Measurements from ENCODE around the gene PLAC8.
"Not testable (repeated sequence)": the region's sequence is repeated elsewhere in the genome, so short reads cannot be mapped to it uniquely, and the experiment has no call there.

PLAC8 gene, protein sequence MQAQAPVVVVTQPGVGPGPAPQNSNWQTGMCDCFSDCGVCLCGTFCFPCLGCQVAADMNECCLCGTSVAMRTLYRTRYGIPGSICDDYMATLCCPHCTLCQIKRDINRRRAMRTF

GRCh38 chr4:83114576-83114975 is at the start of gene PLAC8:
TSS of gene PLAC8 (minus strand) at chr4:83114729. CDS start at chr4:83107921, 6,808 bp downstream.
- no peak for DNase-seq

DNA sequence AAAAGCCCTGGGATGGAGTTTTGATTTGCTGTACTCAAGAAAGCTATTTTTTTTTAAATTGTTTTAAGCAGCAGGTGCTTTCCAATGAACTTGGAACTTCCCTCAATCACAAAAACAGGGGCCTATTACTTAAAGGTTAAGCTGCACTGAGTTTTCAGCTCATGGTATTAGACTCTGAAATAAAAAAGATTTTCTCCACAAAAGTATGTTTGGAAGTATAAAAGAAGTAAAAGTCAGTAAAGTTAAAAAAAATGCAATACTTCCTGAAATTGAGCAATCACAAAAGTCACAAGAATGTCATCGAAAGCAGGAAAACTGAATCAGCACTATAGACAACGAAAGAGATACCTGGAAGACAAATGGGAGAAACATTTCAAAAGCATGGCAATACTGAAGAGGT is 38.9 kb upstream of the PLAC8 start:
- no peak for DNase-seq

- no peak for DNase-seq
Measured at GRCh38 chr4:83152746-83153145, 38.2 kb upstream of the PLAC8 start.

- no peak for DNase-seq
Measured at GRCh38 chr4:83151651-83152050, 37.1 kb upstream of the PLAC8 start.

DNA sequence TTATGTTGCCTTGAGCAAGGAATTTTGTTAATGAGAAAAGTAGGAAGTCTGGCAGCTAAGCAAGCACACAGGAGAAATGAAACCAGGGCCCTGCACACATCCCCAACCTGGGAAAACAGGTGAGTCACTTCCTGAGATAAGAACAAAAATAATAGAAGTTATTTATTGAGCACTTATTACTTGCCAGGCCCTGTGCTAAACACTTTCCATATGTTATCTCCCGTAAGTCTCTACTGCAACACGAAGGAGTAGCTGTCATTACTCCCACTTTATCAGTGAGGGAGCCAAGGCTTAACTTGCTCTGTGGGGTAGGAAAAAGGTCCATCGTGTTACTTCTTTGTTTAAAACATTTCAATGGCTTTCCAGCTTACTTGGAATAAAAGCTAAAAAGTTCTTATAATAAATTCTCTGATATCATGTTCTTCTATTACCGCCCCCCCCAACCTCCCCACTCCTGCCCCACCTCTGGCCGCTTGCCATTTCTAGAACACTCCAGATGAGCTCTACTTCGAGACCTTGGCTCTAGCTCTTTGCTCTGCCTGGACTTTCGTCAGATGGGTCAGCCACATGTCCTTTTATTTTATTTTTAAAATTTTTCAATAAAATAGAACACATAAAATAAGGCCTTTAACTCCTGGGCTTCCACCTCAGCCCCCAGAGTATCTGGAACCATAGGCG is 36.3 kb upstream of the PLAC8 start:
- no peak for DNase-seq

- DNase-seq: no peak
Measured at GRCh38 chr4:83149865-83150652, 35.5 kb upstream of the PLAC8 start.

- no peak for DNase-seq
Measured at GRCh38 chr4:83146841-83147240, 32.3 kb upstream of the PLAC8 start.

DNA sequence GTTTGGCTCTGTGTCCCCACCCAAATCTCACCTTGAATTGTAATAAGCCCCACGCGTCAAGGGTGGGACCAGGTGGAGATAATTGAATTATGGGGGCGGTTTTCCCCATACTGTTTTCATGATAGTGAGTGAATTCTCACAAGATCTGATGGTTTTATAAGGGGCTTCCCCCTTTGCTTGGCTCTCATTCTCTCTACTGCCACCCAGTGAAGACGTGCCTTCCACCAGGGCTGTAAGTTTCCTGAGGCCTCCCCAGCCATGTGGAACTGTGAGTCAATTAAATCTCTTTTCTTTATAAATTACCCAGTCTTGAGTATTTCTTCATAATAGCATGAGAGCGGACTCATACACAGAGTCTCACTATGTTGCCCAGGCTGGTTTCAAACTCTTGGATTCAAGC is 31.2 kb upstream of the PLAC8 start:
- DNase-seq: not testable (repeated sequence)

DNA sequence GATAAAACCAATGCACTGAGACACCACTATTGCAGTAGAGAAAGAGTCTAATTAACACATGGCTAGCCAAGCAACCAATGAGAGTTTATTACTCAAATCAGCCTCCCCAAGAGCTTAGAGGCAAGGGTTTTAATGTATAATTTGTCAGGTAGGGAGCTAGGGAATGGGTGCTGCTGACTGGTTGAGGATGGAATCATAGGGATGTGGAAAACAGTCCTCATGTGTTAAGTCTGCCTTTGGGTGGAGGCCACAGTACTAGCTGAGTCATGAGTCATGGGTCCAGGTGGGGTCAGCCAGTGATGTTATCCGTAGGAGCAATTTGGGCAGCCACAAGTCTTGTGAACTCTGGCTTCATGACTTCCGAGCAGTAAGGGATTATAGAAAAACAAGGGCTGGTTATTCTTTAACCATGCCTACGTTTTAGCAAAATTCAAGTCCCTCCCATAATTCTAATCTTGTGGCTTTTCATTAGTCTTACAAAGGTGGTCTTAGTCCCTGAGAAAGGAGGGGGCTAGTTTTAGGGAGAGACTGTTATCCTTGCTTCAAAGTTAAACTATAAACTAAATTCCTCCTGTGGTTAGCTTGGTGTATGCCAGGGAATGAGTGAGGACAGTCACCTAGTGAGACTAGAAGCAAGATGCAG is 25.1 kb upstream of the PLAC8 start:
- DNase-seq: no peak

DNA sequence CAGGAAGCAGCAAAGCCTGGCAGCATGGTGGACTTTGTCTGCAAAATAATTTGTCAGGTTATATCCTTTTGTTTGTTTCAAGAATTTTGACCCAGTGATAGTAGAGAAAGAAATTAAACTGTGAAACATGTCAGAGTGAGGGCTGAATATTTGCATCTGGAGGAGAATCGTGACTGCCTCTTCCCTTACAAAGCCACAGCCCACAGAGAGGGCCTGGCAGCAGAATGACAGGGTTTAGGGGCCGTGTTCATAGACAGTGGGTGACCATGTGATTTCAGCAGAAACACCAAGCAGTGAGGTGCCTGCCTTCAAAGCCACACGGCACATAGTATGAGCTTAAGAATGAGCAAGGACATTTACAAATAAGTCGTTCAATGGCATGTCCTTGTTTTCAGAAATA is 24.4 kb upstream of the PLAC8 start:
- no peak for DNase-seq

DNA sequence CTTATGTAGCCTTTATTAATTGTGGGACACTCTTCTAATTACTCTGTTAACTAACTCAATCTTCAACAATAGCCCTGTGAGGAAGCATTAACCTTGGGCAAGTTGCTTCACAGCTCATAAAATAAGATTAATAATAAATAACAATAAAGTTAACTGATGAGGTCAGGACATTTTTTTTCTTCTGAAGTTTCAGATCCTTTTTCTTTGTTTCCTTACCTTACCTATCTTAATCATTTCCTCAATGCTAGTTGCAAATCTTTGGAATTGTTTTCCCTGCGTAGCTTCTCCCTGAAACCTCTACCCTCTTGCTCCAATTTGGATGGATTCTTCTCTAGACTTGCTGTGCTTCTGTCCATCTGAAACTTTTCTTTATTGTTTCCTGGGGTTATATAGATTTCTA is 17.5 kb upstream of the PLAC8 start:
- no peak for DNase-seq

DNA sequence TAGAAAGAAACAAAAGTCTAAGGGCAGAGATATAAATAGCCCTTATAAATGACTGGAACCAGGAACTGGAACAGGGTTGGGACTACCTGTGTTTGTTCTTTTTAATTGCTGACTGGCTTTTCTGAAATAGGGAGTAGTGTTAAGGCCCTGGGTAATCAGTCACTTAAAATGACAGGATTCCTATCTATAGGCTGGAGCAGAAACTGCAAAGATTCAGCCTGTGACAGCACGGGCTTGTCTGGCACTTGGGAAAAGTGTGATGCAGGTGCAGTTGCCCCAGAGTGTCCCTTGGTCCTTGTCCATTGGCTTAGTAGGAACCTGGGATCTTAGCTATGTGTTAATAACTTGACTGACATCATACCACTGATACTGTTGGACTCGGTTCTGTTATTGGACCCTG is 14.7 kb upstream of the PLAC8 start:
- DNase-seq: no peak

- no peak for DNase-seq
Measured at GRCh38 chr4:83128240-83128929, 13.9 kb upstream of the PLAC8 start.

- DNase-seq: no peak
Measured at GRCh38 chr4:83125738-83126141, 11.2 kb upstream of the PLAC8 start.

GRCh38 chr4:83124111-83124780 is 9.7 kb upstream of the PLAC8 start:
- DNase-seq: no peak

GRCh38 chr4:83121246-83121645 is 6.7 kb upstream of the PLAC8 start:
- no peak for DNase-seq

DNA sequence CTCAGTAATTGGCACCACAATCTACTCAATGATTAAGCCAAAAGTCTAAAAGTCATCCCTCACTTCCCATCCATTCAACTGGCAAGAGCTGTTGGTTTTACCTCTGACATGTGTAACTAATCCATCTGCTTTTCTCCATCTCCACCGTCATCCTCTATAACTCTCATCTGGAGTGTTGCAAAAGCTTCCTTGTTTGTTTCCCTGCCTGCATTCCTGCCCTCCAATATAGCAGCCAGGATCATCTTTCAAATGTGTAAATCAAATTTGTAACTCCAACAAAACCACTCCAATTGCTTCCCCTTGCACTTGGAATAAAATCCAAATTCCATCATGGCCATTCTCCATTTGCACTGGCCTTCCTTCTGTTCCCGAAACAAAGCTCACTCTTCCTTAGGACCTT is 4.3 kb upstream of the PLAC8 start:
- no peak for DNase-seq

DNA sequence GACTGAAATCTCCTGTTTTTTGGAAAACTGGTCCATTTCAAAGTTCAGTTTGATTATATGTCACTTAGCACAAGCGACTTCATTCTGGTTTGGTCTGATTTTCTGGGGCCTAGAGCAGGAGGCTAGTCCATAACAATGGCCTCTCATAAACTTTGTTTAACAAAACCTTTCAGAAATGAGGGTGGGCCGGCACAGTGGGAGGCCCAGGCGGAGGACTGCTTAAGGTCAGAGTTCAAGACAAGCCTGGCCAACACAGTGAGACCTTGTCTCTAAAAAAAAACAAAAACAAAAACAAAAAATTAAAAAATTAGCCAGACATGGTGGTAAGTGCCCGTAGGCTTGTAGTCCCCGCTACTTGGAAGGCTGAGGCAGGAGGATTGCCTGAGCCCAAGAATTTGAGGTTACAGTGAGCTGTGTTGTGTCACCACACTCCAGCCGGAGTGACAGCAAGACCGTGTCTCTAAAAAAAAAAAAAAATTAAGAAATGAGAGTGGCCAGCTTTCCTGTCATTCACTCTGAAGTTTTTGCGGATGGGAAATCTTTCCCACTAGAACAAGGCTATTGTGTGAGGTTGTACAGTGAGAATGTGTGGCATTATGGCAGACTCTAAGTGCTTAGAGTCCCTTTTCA is 1.2 kb upstream of the PLAC8 start:
- DNase-seq: no peak

DNA sequence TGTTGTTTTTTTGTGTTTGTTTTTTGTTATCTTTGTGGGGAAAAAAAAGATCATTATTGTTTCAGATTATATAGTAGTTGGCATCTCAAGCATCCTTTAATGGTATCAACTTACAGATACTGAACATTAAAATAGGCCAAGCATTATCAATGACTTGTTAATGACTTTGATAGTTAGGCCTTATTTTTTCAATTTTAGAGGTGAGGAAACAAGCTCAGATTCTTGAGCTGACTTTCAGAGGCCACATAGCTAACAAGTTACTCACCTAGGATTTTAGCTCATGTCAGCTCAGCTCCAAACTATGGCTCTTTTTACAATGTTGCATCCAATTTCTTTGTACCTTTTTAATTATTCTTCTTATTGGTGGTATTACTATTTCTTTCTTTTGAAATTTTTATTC is 471 bp upstream of the PLAC8 start:
- DNase-seq: no peak

DNA sequence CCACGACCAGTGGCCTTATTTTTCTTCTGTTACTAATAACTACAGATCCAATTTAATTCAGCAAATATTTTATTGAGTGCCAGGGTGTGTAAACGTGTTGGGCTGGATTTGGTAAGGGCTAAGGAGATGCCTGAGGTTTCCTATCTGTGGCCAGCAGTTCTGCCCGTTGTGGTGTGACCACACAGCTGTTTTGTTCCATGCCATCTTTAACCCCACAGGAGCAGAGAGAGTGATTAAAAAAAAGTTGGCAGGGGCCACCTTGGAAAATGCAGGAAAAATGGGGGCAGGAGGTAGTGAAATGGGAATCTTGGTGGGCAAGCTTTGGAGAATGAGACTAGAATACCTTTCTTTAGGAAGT is 1.1 kb downstream of the PLAC8 start:
- no peak for DNase-seq

GRCh38 chr4:83112678-83113428 is 1.7 kb downstream of the PLAC8 start:
- DNase-seq: no peak

- DNase-seq: no peak
Measured at GRCh38 chr4:83112231-83112630, 2.3 kb downstream of the PLAC8 start.
